Omental fat pad (tissue), 4 donors: ENCODE measurements around the gene MGST2. TPM values are rescaled to one million over a fixed set of nuclear protein-coding genes. Genes with fewer than 3 reads are reported as not detected.

Experiments used
- ATAC-seq: fragments of 150-250 bp; one replicate; pipeline ENCODE4 v1.9.1; 2016; ENCODE audit warnings: mild to moderate bottlenecking, moderate library complexity; ENCODE audit not compliant: low FRiP score
- DNase-seq: peaks from one replicate; pipeline ENCODE4 v3.0.0-alpha.2; 2019; ENCODE audit warnings: low spot score
- CTCF ChIP-seq, 3 donors: fragments of 450-650 bp; IDR thresholded peaks; one replicate each; pipeline ENCODE4 v1.5.1; 2016 to 2017; ENCODE audit warnings: antibody characterized with exemption in 3 of 3, mild to moderate bottlenecking in 3 of 3, moderate library complexity in 2 of 3
- total RNA-seq, 4 donors: library from RNA; depleted of rRNA; stranded (reverse); fragments of >200 nt; gene quantifications; one replicate each; pipeline ENCODE4 v1.1.0, GENCODE V29; 2016

The MGST2 gene
- total RNA-seq, 4 donors from 2014 or later = 24.6 to 83.1 (median 45.4) TPM

DNA sequence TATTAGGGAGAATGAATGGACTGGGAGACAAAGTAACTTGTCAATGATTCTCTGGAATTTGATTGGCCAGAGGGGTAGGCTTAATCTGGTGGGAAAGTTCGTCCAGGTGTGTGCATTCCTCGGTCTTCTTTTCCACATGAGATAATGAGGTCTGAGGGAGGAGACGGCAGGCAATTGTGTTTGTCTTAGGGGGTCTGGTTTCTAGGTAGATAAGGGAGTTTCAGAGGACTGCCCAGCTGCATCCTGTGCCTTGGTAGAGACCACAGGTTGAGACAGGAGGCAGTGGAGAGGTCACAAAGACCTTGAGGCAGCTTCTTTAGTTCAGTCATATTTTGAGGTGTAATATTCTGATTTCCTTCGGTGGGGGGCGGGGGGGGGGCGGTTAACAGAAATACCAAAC lies 4.3 kb downstream of the MGST2 start:
- DNase-seq (no peak), ATAC-seq (no peak)
- TF ChIP-seq CTCF (IDR thresholded peaks at IDR 0.05) = no peak

DNA sequence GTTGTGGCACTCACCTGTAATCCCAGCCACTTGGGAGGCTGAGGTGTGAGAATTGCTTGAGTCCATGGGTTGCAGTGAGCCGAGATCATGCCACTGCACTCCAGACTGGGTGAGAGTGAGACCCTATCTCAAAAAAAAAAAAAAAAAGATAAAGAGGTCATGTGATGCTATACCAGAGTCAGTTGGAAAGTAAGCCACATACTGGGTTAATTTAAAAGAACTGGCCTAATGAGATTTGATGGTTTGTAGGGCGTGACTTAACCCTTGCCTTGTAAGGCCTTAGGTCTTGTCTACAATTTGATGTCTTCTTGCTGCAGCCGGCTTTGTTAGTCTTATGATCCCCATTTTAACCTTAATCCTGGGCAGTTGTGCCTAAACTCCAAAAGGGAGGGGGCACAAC lies 5.2 kb downstream of the MGST2 start:
- TF ChIP-seq CTCF (IDR thresholded peaks at IDR 0.05) = no peak
- ATAC-seq = no peak
- no peak for DNase-seq

GRCh38 chr4:139672215-139672614 lies 6.6 kb downstream of the MGST2 start:
- ATAC-seq (no peak), DNase-seq (no peak)

DNA sequence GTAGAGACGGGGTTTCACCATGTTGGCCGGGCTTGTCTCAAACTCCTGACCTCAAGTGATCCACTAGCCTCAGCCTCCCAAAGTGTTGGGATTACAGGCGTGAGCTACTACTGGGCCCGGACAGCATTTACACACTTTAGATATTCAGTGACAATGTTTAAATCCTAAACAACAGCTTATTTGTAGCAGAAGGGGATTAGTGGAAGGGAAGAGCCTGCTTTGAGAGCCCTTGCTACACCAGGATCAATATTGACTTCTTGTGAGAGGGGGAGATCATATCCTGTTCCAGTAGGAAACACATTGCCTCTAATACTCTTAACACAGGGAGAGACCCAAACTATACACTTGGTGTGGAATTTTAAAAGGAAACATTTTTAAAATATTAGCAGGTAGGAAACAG lies 7.1 kb downstream of the MGST2 start:
- TF ChIP-seq CTCF (IDR thresholded peaks at IDR 0.05) = no peak
- DNase-seq (no peak), ATAC-seq (no peak)

More at GRCh38 chr4:139672215-139672614, 6.6 kb downstream of the MGST2 start:
- TF ChIP-seq CTCF (IDR thresholded peaks at IDR 0.05) = no peak

DNA sequence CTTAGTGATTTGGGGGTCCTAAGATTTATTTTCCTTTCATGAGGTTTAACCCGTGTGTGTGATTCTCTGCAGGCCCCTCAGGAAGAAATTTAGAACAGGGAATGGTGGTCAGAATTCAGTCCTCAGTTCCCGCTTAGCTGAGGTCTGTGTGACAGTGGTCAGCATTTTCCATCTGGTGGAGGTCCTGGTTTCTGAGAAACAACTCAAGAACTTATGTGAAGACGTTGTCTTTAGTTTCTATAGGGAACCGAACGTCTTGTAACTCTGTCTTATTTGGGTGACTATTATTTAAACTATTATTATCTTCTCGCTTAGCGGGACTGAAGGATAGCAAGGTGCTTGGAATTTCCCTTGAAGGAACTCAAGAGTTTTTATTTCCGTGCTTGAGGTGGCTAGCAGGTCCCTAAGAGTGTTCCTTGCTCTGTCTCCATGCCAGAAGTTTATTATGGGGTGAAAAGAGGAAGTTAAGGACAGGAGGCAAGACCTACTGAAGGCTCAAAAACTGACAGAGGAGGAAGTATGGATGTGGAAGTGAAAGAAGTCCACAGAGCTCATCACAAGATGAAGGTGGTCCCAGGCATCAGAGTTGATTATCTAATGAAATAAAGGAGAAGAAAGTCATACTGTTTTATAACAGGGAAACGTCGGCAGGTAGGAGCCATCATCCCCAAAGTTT lies 9.4 kb downstream of the MGST2 start:
- ATAC-seq = no peak
- DNase-seq = no peak
- TF ChIP-seq CTCF (IDR thresholded peaks at IDR 0.05) = no peak

GRCh38 chr4:139675651-139676050 lies 10.0 kb downstream of the MGST2 start:
- DNase-seq = no peak
- no peak for ATAC-seq
- TF ChIP-seq CTCF (IDR thresholded peaks at IDR 0.05) = no peak

- TF ChIP-seq CTCF (IDR thresholded peaks at IDR 0.05) = no peak
- DNase-seq (no peak), ATAC-seq (no peak)
These were observed 10.7 kb downstream of the MGST2 start for GRCh38 chr4:139676365-139676764.
